Hematopoietic multipotent progenitor cell treated with erythropoietin and hydrocortisone succinate and interleukin-3 and kit ligand, for 17 days (in vitro differentiated cells): Measurements from ENCODE around the gene PLEKHA6.

Source experiments
- DNase-seq: peaks from one replicate; pipeline ENCODE4 v3.0.0-alpha.2; 2015; ENCODE audit warnings: low spot score

PLEKHA6 gene

GRCh38 chr1:204286315-204286714, 73.4 kb downstream of the PLEKHA6 start:
- DNase-seq = no peak

- no peak for DNase-seq
These were observed 74.1 kb downstream of the PLEKHA6 start for GRCh38 chr1:204285436-204286305.

GRCh38 chr1:204284929-204285328, 74.8 kb downstream of the PLEKHA6 start:
- DNase-seq = no peak

GRCh38 chr1:204283711-204284651, 75.7 kb downstream of the PLEKHA6 start:
- no peak for DNase-seq

- DNase-seq = no peak
These were observed 76.9 kb downstream of the PLEKHA6 start for GRCh38 chr1:204282761-204283221.

GRCh38 chr1:204280099-204280961, 79.4 kb downstream of the PLEKHA6 start:
- no peak for DNase-seq

GRCh38 chr1:204278958-204279357, 80.8 kb downstream of the PLEKHA6 start:
- DNase-seq = no peak

- no peak for DNase-seq
These were observed 81.5 kb downstream of the PLEKHA6 start for GRCh38 chr1:204278251-204278650.

- DNase-seq = no peak
These were observed 82.0 kb downstream of the PLEKHA6 start for GRCh38 chr1:204277563-204278219.

- DNase-seq = no peak
These were observed 83.9 kb downstream of the PLEKHA6 start for GRCh38 chr1:204275695-204276370.

GRCh38 chr1:204274446-204274845, 85.3 kb downstream of the PLEKHA6 start:
- DNase-seq = no peak

GRCh38 chr1:204272505-204272904, 87.2 kb downstream of the PLEKHA6 start:
- DNase-seq = no peak

GRCh38 chr1:204271970-204272369, 87.8 kb downstream of the PLEKHA6 start:
- no peak for DNase-seq

- DNase-seq = no peak
These were observed 91.6 kb downstream of the PLEKHA6 start for GRCh38 chr1:204268101-204268500.

- DNase-seq = no peak
These were observed 92.5 kb downstream of the PLEKHA6 start for GRCh38 chr1:204267191-204267601.

- no peak for DNase-seq
These were observed 93.2 kb downstream of the PLEKHA6 start for GRCh38 chr1:204266504-204267034.

GRCh38 chr1:204265665-204266064, 94.1 kb downstream of the PLEKHA6 start:
- no peak for DNase-seq

GRCh38 chr1:204264805-204265204, 94.9 kb downstream of the PLEKHA6 start:
- no peak for DNase-seq

GRCh38 chr1:204263254-204263910, 96.3 kb downstream of the PLEKHA6 start:
- no peak for DNase-seq
